Gastroesophageal sphincter (tissue), 3 donors: ENCODE results near the gene RALA.

Experiments used
- CTCF ChIP-seq, 4 experiments: fragments of 200-600 bp in 2 of 4; fragments of 450-650 bp in 2 of 4; sonication (generic) in 1 of 4; IDR thresholded peaks; one replicate each; pipeline ENCODE4 v1.5.1; 2017 to 2019; ENCODE audit warnings: antibody characterized with exemption in 4 of 4, mild to moderate bottlenecking in 2 of 4, moderate library complexity in 2 of 4
- EP300 ChIP-seq: sonication (generic); formaldehyde crosslinking; IDR thresholded peaks from one replicate; pipeline ENCODE4 v1.6.1; 2017; ENCODE audit warnings: antibody characterized with exemption, mild to moderate bottlenecking
- POLR2A ChIP-seq, 2 donors: fragments of 450-650 bp; IDR thresholded peaks; one replicate each; pipeline ENCODE4 v1.6.1; 2017; ENCODE audit warnings: antibody characterized with exemption in 2 of 2, mild to moderate bottlenecking in 2 of 2, moderate library complexity in 1 of 2
- POLR2AphosphoS5 ChIP-seq: sonication (generic); formaldehyde crosslinking; IDR thresholded peaks from one replicate; pipeline ENCODE4 v1.6.1; 2017; ENCODE audit warnings: antibody characterized with exemption

DNA sequence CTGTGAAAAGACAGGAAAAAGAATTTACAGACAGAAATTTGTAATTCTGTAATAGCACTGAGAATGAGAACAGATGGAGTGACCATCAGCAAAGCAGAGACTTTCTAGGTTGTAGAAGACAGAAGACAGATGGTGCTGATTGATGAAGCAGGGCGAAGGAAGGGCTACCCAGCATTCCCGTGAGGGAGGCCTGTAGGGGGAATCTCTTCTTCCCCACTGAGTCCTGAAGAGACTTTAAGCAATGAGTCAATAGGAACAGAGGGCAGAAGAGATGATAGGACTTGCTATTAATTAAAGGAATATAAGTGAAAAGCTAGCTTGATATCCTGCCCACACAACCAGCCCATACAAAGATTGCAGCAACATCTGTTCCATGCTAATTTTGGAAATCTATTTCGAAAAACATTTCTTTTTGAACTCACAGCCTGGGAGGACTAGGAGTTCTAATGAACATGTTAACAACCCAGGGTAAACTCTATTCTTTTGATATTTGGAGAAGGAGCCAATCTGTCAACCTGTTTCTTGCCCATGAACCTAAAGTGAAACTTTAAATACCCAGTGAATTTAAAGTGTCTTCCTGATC is 44.1 kb downstream of the RALA start:
- TF ChIP-seq POLR2AphosphoS5 = no peak
- TF ChIP-seq CTCF (IDR thresholded peaks at IDR 0.05) = no peak
- no peak for TF ChIP-seq POLR2A (IDR thresholded peaks at IDR 0.05)
- TF ChIP-seq EP300 = no peak
